Measurements from ENCODE around the gene GPBP1.
"Not testable (repeated sequence)": the region's sequence is repeated elsewhere in the genome, so short reads cannot be mapped to it uniquely, and the experiment has no call there.

DNA sequence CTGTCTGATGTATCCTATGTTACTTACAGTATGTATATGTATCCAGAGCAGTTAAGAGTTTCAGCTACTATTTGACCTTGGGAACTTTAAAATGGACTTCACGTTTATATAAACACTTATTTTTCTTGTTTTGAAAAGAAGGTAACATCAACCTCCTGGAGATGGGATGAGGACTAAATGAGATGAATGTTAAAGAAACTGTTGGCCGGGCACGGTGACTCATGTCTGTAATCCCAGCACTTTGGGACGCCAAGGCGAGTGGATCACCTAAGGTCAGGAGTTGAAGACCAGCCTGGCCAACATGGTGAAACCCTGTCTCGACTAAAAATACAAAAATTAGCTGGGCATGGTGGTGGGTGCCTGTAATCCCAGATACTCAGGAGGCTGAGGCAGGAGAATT is 19.0 kb downstream of the GPBP1 start:
- TF ChIP-seq, protein P1, sequence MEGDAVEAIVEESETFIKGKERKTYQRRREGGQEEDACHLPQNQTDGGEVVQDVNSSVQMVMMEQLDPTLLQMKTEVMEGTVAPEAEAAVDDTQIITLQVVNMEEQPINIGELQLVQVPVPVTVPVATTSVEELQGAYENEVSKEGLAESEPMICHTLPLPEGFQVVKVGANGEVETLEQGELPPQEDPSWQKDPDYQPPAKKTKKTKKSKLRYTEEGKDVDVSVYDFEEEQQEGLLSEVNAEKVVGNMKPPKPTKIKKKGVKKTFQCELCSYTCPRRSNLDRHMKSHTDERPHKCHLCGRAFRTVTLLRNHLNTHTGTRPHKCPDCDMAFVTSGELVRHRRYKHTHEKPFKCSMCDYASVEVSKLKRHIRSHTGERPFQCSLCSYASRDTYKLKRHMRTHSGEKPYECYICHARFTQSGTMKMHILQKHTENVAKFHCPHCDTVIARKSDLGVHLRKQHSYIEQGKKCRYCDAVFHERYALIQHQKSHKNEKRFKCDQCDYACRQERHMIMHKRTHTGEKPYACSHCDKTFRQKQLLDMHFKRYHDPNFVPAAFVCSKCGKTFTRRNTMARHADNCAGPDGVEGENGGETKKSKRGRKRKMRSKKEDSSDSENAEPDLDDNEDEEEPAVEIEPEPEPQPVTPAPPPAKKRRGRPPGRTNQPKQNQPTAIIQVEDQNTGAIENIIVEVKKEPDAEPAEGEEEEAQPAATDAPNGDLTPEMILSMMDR (IDR thresholded peaks at IDR 0.05; ENCODE audit: extremely low read depth in 1 of 2, insufficient read depth in 1 of 2, low read depth in 1 of 2, low read length in 2 of 2), result not testable (repeated sequence)
- not testable (repeated sequence) for TF ChIP-seq EZH2 (IDR thresholded peaks at IDR 0.05; ENCODE audit: borderline replicate concordance, low read depth, low read length, severe bottlenecking); JUN (IDR thresholded peaks at IDR 0.05; ENCODE audit: borderline replicate concordance, insufficient read depth, insufficient read length, low read depth); POLR2AphosphoS5 (IDR thresholded peaks at IDR 0.05; ENCODE audit: insufficient read depth, low read depth, low read length); POLR2A (IDR thresholded peaks at IDR 0.05; ENCODE audit: low read depth, low read length); GATA2 (IDR thresholded peaks at IDR 0.05; ENCODE audit: insufficient read depth, insufficient read length, low read depth, low read length); FOS (IDR thresholded peaks at IDR 0.05; ENCODE audit: borderline replicate concordance, insufficient read depth, low read length); MYC (IDR thresholded peaks at IDR 0.05; ENCODE audit: low read depth, low read length)
- TF ChIP-seq, protein P2, sequence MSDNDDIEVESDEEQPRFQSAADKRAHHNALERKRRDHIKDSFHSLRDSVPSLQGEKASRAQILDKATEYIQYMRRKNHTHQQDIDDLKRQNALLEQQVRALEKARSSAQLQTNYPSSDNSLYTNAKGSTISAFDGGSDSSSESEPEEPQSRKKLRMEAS (IDR thresholded peaks at IDR 0.05; ENCODE audit: insufficient read depth, insufficient read length), result not testable (repeated sequence)
